KOPT-K1 (cell line): ENCODE results near the gene TLNRD1.

Source experiments
- H3K27ac ChIP-seq: fragments of 200-600 bp; sonication (generic); 2 replicates; pipeline ENCODE4 v1.5.1; 2016; ENCODE audit warnings: antibody characterized with exemption, mild to moderate bottlenecking, low read depth, low read length; ENCODE audit not compliant: poor library complexity, severe bottlenecking
- H3K36me3 ChIP-seq: fragments of 200-600 bp; sonication (generic); 2 replicates; pipeline ENCODE4 v1.5.1; 2017; ENCODE audit warnings: antibody characterized with exemption, mild to moderate bottlenecking, low read length, moderate library complexity; ENCODE audit not compliant: insufficient read depth
- H3K9me3 ChIP-seq: fragments of 200-600 bp; sonication (generic); 2 replicates; pipeline ENCODE4 v1.5.1; 2017; ENCODE audit warnings: antibody characterized with exemption, low read length, mild to moderate bottlenecking; ENCODE audit not compliant: insufficient read depth, poor library complexity, severe bottlenecking

TLNRD1 gene

DNA sequence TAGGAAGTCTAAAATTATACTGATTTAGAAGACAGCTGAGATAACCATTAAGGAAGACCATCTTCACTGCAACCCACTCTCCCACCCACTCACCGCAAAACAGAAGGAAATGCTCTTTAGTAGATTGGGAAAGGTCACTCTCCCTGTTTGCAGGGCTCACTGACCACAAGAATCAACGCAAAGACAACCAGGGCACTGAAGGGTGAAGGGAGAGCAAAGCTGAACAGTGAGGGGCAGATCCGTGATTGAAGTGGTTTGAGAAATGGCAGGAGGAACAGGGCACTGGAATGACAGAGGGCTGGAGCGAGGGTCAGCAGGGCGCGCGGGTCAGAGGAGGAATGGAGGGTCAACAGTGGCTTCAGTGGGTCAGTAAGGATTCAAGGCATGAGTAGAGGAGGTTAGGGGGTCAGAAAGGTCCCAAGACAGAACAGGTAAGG, 11.6 kb upstream of the TLNRD1 start:
- H3K9me3 ChIP-seq = no peaks in the 10 kb centered on the region
- peaks cover 22% of the 10 kb centered on the region for H3K36me3 ChIP-seq
- H3K27ac ChIP-seq = peak overlapping the region; percentile 76

- Histone ChIP-seq H3K36me3 (peaks cover 22% of the 10 kb centered on the region), H3K27ac (peak within 1 kb of the TSS; percentile 76), H3K9me3 (no peaks in the 10 kb centered on the region)
Observed at GRCh38 chr15:80989518-80990478, 10.9 kb upstream of the TLNRD1 start, which contains the start of gene MESD. TSS of gene MESD (minus strand) at chr15:80989819. CDS start at chr15:80989791, 28 bp downstream.

DNA sequence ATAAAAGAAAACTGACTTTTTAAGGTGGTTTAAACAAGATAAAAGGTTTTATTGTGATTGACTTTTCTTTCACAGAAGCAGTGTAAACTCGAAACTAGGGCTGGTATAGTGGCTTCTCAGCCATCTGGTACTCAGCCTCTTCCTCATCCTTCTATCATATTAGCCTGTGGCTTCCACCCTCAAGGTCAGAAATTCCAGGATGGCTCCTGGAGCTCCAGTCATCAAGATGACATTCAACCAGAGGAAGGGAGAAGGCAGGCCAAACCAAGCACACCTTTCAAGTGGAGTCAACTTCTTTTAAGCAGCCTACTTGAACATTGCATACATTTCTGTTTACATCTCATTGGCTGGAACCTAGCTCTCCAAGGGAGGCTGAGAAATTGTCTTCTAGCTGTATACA, 9.8 kb upstream of the TLNRD1 start:
- Histone ChIP-seq H3K27ac (no peak overlapping the region), H3K9me3 (no peaks in the 10 kb centered on the region), H3K36me3 (peaks cover 12% of the 10 kb centered on the region)

DNA sequence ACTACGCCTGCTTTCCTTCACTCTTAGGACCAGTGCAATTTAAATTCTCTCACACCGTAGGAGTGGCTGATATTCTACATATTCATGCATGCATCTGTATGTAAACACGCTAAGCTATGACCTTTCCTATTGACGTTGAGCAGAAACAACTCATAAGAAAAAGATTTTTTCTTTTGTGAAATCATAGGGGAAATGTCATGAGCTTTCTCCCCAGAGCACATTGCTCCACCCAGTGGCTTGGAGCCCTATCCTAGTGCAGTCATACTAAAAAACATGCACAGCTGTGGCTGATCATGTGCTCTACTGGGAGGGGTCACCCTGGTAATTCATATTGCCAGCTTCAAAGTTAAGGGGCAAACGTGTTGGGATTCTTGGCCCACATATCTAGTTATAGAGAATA, 9.3 kb upstream of the TLNRD1 start:
- peaks cover 8% of the 10 kb centered on the region for H3K36me3 ChIP-seq
- no peak overlapping the region for H3K27ac ChIP-seq
- no peaks in the 10 kb centered on the region for H3K9me3 ChIP-seq

DNA sequence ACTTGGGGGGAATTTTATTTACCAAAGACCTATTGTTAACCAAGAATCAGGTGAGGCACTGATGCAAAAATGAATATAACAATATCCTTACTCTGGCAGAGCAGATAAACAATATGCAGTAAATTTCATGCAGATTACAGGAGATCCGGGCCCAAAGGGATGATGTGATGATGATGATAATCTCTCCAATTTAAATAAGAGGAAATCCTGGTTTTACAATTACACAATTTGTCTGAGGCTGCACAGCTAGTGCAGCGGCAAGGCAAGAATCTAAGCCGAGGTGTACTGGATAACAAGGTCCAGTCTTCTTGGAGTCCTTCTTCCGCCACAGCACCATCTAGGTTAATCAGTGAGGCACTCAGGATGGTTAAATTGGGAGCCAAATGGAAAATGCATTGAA, 8.7 kb upstream of the TLNRD1 start:
- H3K27ac ChIP-seq = no peak overlapping the region

GRCh38 chr15:80992441-80992840, 8.3 kb upstream of the TLNRD1 start:
- Histone ChIP-seq H3K27ac (no peak overlapping the region), H3K9me3 (no peaks in the 10 kb centered on the region), H3K36me3 (no peaks in the 10 kb centered on the region)

More for the DNA sequence above, 8.7 kb upstream of the TLNRD1 start:
- H3K36me3 ChIP-seq = peaks cover 2% of the 10 kb centered on the region
- no peaks in the 10 kb centered on the region for H3K9me3 ChIP-seq

DNA sequence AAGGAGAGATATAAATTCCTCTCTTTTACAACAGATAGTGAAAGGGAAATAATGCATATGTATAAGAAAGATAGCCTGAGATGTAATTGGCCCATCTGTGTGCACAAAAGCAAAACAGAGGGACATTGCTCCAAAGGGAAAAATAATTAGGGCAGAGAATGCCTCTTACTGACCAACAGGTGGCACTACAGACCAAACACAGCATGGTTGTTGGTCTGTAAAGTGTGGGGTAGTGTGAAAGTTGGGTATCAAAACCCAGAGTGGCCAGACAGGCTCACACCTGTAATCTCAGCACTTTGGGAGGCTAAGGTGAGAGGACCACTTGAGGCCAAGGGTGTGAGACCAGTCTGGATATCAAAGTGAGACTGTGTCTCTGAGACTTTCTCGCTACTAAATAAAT, 4.5 kb upstream of the TLNRD1 start:
- no peaks in the 10 kb centered on the region for H3K9me3 ChIP-seq
- H3K27ac ChIP-seq = no peak overlapping the region
- no peaks in the 10 kb centered on the region for H3K36me3 ChIP-seq

- Histone ChIP-seq H3K9me3 (no peaks in the 10 kb centered on the region), H3K27ac (no peak overlapping the region), H3K36me3 (no peaks in the 10 kb centered on the region; the same call in 1 of the 2 replicates)
Observed at GRCh38 chr15:80997692-80998091, 3.0 kb upstream of the TLNRD1 start.

DNA sequence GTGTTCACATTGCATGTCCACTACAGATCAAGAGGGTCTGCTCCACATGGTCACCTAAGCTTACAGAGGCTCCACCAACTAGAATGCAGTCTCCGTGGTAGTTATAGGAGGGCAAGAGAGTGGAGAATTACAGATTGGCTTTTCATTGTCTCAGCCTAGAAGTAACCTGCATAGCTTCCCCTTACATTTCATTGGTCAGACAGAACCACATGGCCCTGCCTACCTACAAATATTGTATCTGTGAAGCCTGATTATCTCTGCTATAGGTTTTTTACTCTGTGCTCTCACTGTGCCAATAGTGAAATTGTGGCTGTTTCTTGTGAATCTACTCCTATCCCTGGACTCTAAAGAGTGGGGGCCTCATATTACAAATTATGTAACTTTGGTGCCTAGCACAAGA, 2.5 kb upstream of the TLNRD1 start:
- Histone ChIP-seq H3K27ac (peak overlapping the region; percentile 38), H3K9me3 (no peaks in the 10 kb centered on the region), H3K36me3 (peaks cover 4% of the 10 kb centered on the region; the same call in 1 of the 2 replicates)

DNA sequence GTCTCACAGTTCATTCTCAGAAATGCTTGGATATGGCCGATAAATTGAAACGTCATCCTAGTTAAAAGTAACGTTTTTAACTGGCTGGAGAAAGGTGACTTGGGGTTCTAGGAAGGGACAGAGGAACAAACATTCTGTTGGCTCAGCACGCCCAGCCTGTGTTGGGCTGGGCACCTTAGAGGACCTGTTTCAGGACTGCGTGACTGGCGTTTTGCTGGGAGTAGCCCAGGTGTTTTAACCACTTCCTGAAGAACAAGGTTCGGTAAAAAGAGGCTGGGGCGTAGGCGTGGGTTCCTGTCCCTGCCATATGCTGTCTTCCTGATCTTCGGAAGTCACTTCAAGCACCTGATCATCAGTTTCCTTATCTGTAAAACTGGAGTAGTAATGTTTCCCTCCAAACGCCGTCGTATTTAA, 1.1 kb upstream of the TLNRD1 start:
- Histone ChIP-seq H3K9me3 (no peaks in the 10 kb centered on the region), H3K36me3 (peaks cover 16% of the 10 kb centered on the region; the same call in 1 of the 2 replicates), H3K27ac (peak overlapping the region; percentile 93)

GRCh38 chr15:81000144-81000623, 539 bp upstream of the TLNRD1 start:
- H3K9me3 ChIP-seq = no peaks in the 10 kb centered on the region
- peaks cover 19% of the 10 kb centered on the region; the same call in 1 of the 2 replicates for H3K36me3 ChIP-seq
- H3K27ac ChIP-seq = peak overlapping the region; percentile 93

GRCh38 chr15:81001152-81002008, 657 bp downstream of the TLNRD1 start:
- H3K36me3 ChIP-seq = peaks cover 25% of the 10 kb centered on the region; the same call in 1 of the 2 replicates
- H3K27ac ChIP-seq = peak overlapping the region; percentile 93
- H3K9me3 ChIP-seq = no peaks in the 10 kb centered on the region

DNA sequence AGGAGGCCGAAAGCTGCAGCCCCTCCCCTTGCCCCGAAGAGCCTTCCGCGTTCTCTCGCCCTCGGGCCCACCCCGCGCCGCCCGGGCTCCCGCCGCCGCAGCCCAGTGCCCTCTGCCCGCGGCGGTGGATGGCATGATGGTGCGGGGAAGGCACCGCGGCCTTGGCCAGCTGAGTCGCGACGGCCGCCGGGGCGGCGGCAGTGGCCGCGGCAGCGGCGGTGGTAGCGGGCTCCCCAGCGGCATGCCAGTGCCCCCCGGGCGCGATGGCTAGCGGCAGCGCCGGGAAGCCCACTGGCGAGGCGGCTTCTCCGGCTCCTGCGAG, 1.2 kb downstream of the TLNRD1 start:
- peaks cover 25% of the 10 kb centered on the region; the same call in 1 of the 2 replicates for H3K36me3 ChIP-seq
- H3K27ac ChIP-seq = peak overlapping the region; percentile 93
- H3K9me3 ChIP-seq = no peaks in the 10 kb centered on the region

DNA sequence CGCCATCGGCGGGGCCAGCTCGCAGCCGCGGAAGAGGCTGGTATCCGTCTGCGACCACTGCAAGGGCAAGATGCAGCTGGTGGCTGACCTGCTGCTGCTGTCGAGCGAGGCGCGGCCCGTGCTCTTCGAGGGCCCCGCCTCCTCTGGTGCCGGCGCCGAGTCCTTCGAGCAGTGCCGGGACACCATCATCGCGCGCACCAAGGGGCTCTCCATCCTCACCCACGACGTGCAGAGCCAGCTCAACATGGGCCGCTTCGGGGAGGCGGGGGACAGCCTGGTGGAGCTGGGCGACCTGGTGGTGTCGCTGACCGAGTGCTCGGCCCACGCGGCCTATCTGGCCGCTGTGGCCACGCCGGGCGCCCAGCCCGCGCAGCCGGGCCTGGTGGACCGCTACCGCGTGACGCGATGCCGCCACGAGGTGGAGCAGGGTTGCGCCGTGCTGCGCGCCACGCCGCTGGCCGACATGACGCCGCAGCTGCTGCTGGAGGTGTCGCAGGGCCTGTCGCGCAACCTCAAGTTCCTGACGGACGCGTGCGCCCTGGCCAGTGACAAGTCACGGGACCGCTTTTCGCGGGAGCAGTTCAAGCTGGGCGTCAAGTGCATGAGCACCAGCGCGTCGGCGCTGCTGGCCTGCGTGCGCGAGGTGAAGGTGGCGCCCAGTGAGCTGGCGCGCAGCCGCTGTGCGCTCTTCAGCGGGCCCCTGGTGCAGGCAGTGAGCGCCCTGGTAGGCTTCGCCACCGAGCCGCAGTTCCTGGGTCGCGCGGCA, 1.8 kb downstream of the TLNRD1 start:
- peak overlapping the region; percentile 93 for H3K27ac ChIP-seq

More for the DNA sequence above, 1.8 kb downstream of the TLNRD1 start:
- H3K36me3 ChIP-seq = peaks cover 25% of the 10 kb centered on the region; the same call in 1 of the 2 replicates
- H3K9me3 ChIP-seq = no peaks in the 10 kb centered on the region
